22Rv1 (cell line): ENCODE data around the gene EYA2.

Experiments
- H3K27ac ChIP-seq: fragments of 450-650 bp; 2 replicates; pipeline ENCODE4 v1.5.1; 2017
- CTCF ChIP-seq: fragments of 450-650 bp; IDR thresholded peaks from 2 replicates; pipeline ENCODE4 v1.5.1; 2017; ENCODE audit warnings: mild to moderate bottlenecking
- ZFX ChIP-seq: fragments of 450-650 bp; IDR thresholded peaks from 2 replicates; pipeline ENCODE4 v1.6.1; 2017; ENCODE audit warnings: antibody characterized with exemption, borderline replicate concordance

Gene EYA2

DNA sequence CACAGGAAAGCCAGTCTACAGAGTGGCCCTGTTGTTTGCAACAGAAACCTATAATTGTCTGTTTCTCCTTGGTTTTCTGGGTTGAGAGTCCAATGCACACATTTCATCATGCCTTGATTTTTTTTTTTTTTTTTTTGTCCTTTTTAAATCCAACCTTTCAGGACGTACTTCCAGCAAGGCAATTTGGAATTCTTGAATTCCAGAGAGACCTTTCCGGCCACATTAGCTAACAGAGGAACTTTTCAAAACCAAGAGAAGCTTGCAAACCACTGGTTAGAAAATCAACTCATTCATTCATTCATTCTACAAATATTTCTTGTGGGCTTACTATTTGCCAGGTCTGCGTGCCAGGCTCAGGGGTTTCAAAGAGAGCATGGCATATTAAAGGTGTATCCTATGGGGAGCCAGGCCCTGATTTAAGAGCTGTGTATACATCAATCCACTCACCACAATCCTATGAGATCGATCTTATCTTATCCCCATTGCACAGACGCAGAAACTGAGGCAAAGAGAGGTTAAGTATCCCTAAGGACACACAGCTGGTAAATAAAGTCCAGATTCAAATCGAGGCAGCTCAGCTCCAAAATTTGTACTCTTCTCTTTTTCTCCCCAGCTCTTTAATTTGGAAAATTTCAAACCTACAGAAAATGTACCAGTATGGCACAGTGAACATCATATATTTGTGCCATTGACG lies 43.0 kb downstream of the EYA2 start:
- no peak for TF ChIP-seq CTCF
- H3K27ac ChIP-seq: no peak overlapping the region

- TF ChIP-seq ZFX: no peak
- TF ChIP-seq CTCF: no peak
- no peak overlapping the region for H3K27ac ChIP-seq
Observed at GRCh38 chr20:46938434-46938833, 43.8 kb downstream of the EYA2 start.

GRCh38 chr20:46939031-46939965 lies 44.7 kb downstream of the EYA2 start:
- TF ChIP-seq CTCF: peak; percentile 14; the same call in 1 of the 2 replicates
- no peak for TF ChIP-seq ZFX

GRCh38 chr20:46940616-46941015 lies 46.0 kb downstream of the EYA2 start:
- no peak for TF ChIP-seq ZFX
- TF ChIP-seq CTCF: no peak
- H3K27ac ChIP-seq: no peak overlapping the region

More at GRCh38 chr20:46939031-46939965, 44.7 kb downstream of the EYA2 start:
- no peak overlapping the region for H3K27ac ChIP-seq

DNA sequence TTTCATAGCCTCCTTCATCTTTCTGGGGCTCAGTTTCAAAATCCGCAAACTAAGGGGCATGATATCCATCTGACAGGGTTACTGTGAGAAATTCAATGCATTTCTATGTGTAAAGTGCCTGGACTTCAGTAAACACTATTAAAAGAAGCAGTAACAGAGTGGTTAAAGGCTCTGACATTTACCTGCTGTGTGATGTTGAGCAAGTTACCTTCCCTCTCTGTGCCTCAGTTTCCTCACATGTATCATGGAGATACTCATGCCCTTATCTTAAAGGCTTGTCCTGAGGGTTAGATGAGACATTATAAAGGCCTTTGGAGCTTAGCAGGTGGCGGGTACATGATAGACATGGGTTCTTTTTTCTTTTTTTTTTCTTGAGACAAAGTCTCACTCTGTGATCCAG lies 46.8 kb downstream of the EYA2 start:
- H3K27ac ChIP-seq: no peak overlapping the region

DNA sequence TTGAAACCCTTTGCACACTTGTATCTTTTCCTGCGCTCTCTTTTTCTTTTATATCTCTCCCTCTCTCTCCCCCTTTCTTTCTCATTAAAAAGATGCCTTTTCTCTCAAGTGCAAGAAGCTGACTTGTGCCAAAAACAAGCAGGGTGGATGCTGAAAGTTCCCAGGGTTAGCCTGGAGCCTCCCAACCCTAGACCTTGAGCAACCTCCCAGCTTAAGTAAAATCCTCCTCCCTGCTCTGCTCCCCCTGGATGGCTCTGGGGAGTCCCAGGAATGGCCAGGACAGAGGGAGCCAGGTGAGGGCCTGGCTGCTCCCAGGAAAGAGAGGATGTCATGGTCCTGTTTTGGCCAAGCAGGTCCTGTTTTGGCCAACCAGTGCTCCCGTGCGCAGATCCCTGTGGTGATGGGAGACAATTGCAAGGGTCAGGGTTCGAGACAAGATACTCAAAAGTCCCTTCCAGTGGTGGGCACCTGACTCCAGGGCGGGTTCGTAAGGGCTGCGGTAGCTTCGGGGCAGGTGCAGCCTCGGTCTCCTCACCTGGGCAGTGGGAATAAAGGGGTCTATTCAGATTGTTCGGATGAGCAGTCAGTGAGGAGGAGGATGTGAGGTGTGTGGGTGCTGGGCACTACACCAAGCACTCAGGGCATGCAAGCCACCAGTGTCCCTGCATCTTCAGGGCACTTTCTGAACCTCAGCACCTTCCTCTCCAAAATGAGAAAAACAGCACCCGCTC lies 49.4 kb downstream of the EYA2 start:
- TF ChIP-seq CTCF (no peak), ZFX (no peak)
- no peak overlapping the region for H3K27ac ChIP-seq

More for the DNA sequence above, 46.8 kb downstream of the EYA2 start:
- TF ChIP-seq CTCF (no peak), ZFX (no peak)
